Loucy (cell line): ENCODE data around the gene NLRP9.

Experiments used
- EZH2phosphoT487 ChIP-seq: fragments of 200-600 bp; IDR thresholded peaks from 2 replicates; pipeline ENCODE4 v1.6.1; 2018; ENCODE audit warnings: antibody characterized with exemption, mild to moderate bottlenecking, moderate library complexity, borderline replicate concordance
- TF ChIP-seq, protein P1 (sequence below): fragments of 200-600 bp; sonication (generic); conservative IDR thresholded peaks from 2 replicates; pipeline ENCODE4 v1.5.1; 2014; ENCODE audit warnings: mild to moderate bottlenecking, antibody characterized with exemption, low read length

DNA sequence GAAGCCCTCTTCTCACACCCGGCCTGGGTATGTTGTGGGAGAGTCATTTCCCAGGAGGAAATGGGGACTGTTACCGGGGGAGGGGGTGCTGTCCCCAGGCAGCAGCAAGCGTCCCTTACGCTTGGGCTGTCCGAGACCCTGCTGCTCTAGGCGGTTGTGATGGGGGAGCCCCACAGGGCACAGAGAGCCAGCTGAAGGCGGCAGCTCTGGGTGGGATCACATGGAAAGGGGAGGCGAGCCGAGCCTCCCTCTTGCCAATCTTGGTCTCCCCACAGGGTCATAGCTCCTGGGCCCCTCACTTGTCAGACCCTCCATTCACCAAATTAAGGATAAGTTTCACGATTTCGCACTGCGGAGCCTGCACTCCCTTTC lies 41.1 kb downstream of the NLRP9 start:
- TF ChIP-seq, protein P1, sequence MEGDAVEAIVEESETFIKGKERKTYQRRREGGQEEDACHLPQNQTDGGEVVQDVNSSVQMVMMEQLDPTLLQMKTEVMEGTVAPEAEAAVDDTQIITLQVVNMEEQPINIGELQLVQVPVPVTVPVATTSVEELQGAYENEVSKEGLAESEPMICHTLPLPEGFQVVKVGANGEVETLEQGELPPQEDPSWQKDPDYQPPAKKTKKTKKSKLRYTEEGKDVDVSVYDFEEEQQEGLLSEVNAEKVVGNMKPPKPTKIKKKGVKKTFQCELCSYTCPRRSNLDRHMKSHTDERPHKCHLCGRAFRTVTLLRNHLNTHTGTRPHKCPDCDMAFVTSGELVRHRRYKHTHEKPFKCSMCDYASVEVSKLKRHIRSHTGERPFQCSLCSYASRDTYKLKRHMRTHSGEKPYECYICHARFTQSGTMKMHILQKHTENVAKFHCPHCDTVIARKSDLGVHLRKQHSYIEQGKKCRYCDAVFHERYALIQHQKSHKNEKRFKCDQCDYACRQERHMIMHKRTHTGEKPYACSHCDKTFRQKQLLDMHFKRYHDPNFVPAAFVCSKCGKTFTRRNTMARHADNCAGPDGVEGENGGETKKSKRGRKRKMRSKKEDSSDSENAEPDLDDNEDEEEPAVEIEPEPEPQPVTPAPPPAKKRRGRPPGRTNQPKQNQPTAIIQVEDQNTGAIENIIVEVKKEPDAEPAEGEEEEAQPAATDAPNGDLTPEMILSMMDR: no peak
- TF ChIP-seq EZH2phosphoT487: no peak
